Nephron progenitor cell (in vitro differentiated cells): ENCODE data around the gene NME2.
A peak's percentile ranks its signal among the peaks of the same experiment; 100 is the strongest.

Experiments
- DNase-seq: peaks from one replicate; pipeline ENCODE4 v3.0.0; 2021
- H3K27ac Mint-ChIP-seq: 2 replicates; pipeline ENCODE4 v1.8.0; 2021; ENCODE audit warnings: mild to moderate bottlenecking, moderate library complexity, mixed read lengths
- H3K27me3 Mint-ChIP-seq: 2 replicates; pipeline ENCODE4 v1.8.0; 2021; ENCODE audit warnings: mild to moderate bottlenecking, low read depth, mixed read lengths; ENCODE audit not compliant: poor library complexity
- H3K36me3 Mint-ChIP-seq: 2 replicates; pipeline ENCODE4 v1.8.0; 2021; ENCODE audit warnings: low read depth, mixed read lengths
- H3K4me1 Mint-ChIP-seq: 2 replicates; pipeline ENCODE4 v1.8.0; 2021; ENCODE audit warnings: mixed read lengths
- H3K4me3 Mint-ChIP-seq: 2 replicates; pipeline ENCODE4 v1.8.0; 2021; ENCODE audit warnings: mild to moderate bottlenecking, moderate library complexity, mixed read lengths
- H3K9me3 Mint-ChIP-seq: 2 replicates; pipeline ENCODE4 v1.8.0; 2021; ENCODE audit warnings: mild to moderate bottlenecking, moderate library complexity, mixed read lengths
- TF ChIP-seq, protein P1 (sequence below): fragments of 200-600 bp; sonication (generic); IDR thresholded peaks from 2 replicates; pipeline ENCODE4 v1.5.0; 2021; ENCODE audit warnings: antibody characterized with exemption

Gene NME2

DNA sequence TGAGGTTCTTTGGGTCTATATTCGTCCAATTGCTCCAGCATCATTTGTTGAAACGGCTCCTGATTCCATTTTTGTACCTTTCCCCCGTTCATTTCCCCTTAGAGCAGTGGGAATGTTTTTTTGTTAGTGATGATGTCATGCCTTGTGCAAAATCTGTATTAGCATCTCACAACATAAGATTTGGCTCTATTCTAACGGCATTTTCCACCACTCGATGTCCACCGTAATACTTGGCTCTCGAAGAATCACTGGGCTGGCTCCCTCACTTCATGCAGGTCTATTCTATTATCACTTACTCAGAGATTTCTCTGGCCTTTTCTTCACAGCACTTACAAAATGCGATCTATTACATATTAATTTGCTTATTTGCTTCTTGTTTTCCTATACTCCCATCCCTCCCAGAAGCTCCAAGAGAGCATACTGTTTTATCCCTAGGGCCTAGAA is 13.4 kb upstream of the NME2 start:
- Mint-ChIP-seq H3K4me1 (peaks cover 5% of the 10 kb centered on the region), H3K4me3 (no peak overlapping the region)
- TF ChIP-seq, protein P1, sequence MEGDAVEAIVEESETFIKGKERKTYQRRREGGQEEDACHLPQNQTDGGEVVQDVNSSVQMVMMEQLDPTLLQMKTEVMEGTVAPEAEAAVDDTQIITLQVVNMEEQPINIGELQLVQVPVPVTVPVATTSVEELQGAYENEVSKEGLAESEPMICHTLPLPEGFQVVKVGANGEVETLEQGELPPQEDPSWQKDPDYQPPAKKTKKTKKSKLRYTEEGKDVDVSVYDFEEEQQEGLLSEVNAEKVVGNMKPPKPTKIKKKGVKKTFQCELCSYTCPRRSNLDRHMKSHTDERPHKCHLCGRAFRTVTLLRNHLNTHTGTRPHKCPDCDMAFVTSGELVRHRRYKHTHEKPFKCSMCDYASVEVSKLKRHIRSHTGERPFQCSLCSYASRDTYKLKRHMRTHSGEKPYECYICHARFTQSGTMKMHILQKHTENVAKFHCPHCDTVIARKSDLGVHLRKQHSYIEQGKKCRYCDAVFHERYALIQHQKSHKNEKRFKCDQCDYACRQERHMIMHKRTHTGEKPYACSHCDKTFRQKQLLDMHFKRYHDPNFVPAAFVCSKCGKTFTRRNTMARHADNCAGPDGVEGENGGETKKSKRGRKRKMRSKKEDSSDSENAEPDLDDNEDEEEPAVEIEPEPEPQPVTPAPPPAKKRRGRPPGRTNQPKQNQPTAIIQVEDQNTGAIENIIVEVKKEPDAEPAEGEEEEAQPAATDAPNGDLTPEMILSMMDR, result no peak

DNA sequence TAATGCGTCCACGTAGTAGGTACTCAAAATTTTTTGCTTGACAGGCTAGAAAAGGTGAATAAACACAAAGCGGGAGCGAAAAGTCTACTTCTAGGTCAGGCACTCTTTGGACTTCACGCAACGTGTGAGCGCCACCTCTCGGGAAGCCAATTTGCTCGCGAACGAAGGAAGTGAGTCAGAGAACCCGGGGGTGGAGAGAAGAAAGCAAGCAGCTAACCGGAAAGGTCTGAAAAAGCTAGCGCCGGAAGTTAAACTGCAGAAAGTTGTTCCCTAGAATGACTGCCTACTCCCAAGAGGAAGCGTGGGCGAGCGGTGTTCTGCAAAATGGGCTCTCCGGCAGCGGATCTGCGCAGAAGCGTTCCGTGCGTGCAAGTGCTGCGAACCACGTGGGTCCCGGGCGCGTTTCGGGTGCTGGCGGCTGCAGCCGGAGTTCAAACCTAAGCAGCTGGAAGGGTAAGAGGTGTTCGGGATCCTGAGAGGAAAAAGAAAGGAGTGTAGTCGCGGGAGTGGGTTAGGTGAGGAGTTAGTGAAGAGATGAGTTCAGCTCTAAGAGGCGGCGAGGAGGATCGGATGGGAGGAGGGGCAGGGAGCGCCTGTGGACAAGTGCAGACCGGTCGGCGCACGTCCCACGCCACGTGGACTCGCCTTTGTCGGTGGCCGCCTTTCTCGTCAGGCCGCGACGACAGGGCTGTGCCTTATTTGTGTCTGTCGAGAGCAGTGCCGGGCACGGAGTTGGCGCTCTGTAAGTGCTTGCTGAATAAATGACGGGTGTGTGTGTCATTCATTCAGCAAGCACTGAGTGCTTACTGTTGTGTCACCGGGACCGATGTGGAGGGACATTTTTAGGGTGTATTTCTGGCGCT is 12.8 kb upstream of the NME2 start, which contains the start of gene NME1:
Gene NME1 (plus strand): TSS at position 350 of the 863 bp plus-strand sequence. CDS start 2,096 bp downstream, outside the sequence.
- TF ChIP-seq, protein P1, result peak; percentile 57
- no peak within 1 kb of the TSS for H3K27ac Mint-ChIP-seq
- H3K4me1 Mint-ChIP-seq, result peaks cover 5% of the 10 kb centered on the region
- H3K9me3 Mint-ChIP-seq, result no peaks in the 10 kb centered on the region
- no peaks in the 10 kb centered on the region for H3K27me3 Mint-ChIP-seq
- DNase-seq, result peak; percentile 97
- peaks cover 28% of the 10 kb centered on the region for H3K36me3 Mint-ChIP-seq
- no peak within 1 kb of the TSS for H3K4me3 Mint-ChIP-seq

More for the DNA sequence above, 13.4 kb upstream of the NME2 start:
- peaks cover 23% of the 10 kb centered on the region for H3K36me3 Mint-ChIP-seq
- H3K9me3 Mint-ChIP-seq, result no peaks in the 10 kb centered on the region
- no peak for DNase-seq
- no peak overlapping the region for H3K27ac Mint-ChIP-seq
- H3K27me3 Mint-ChIP-seq, result peaks cover 2% of the 10 kb centered on the region

GRCh38 chr17:51154176-51154575 is 12.0 kb upstream of the NME2 start:
- Mint-ChIP-seq H3K4me3 (no peak overlapping the region), H3K4me1 (peaks cover 5% of the 10 kb centered on the region), H3K9me3 (no peaks in the 10 kb centered on the region), H3K36me3 (peaks cover 34% of the 10 kb centered on the region), H3K27me3 (no peaks in the 10 kb centered on the region), H3K27ac (no peak overlapping the region)
- TF ChIP-seq, protein P1, result no peak
- no peak for DNase-seq

DNA sequence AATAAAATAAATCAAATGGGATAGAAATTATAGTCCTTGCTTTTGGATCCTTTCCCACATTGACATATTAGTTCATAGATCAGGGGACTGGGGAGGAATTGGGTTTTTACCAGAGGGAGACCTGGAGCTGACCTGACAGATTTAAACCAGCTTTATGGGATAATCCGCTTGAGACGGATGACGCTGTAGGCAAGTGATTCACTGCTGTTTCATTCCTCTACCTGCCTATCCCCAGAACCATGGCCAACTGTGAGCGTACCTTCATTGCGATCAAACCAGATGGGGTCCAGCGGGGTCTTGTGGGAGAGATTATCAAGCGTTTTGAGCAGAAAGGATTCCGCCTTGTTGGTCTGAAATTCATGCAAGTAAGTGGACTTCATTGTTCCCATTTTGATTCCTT is 10.8 kb upstream of the NME2 start:
- H3K27me3 Mint-ChIP-seq, result peaks cover 2% of the 10 kb centered on the region
- no peak for DNase-seq
- H3K4me1 Mint-ChIP-seq, result peaks cover 5% of the 10 kb centered on the region
- H3K4me3 Mint-ChIP-seq, result no peak overlapping the region
- no peak overlapping the region for H3K27ac Mint-ChIP-seq
- H3K9me3 Mint-ChIP-seq, result no peaks in the 10 kb centered on the region
- TF ChIP-seq, protein P1, result no peak
- peaks cover 44% of the 10 kb centered on the region for H3K36me3 Mint-ChIP-seq

- H3K4me3 Mint-ChIP-seq, result no peak overlapping the region
- H3K4me1 Mint-ChIP-seq, result peaks cover 5% of the 10 kb centered on the region
- TF ChIP-seq, protein P1, result no peak
- peaks cover 5% of the 10 kb centered on the region for H3K27me3 Mint-ChIP-seq
- H3K9me3 Mint-ChIP-seq, result no peaks in the 10 kb centered on the region
- peaks cover 78% of the 10 kb centered on the region for H3K36me3 Mint-ChIP-seq
- DNase-seq, result no peak
- H3K27ac Mint-ChIP-seq, result no peak overlapping the region
These were observed 6.6 kb upstream of the NME2 start for GRCh38 chr17:51159604-51160003.
